ENCODE results near the gene INHBC.

DNA sequence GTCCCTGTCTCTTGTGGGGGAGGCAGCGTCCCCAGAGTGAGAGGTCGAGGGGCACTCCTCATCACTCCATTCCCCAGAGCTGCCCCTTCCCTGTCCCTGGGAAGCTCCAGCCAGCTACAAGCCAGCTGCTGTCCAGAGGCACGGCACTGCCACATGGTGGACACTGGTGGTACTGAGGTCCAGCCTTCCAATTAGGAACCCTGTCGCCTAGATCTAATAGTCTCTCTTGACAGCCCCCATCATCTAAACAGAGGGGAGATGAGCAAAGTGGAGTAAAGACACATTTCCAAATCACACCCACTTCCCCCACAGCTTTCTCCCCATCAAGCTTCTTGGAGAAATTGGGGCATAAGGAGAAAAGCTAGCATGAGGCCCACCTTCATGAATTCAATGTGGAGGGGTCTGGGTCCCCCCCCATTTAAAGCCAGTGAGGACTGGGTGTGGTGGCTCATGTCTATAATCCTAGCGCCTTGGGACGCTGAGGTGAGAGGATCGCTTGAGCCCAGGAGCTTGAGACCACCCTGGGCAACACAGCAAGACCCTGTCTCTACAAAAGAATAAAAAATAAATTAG, 18.4 kb downstream of the INHBC start:
- TF ChIP-seq YY1 (IDR thresholded peaks at IDR 0.05; ENCODE audit: insufficient read depth, insufficient read length) = no peak
- no peak for TF ChIP-seq ZNF274 (IDR thresholded peaks at IDR 0.05; ENCODE audit: low read depth, low read length)
- TF ChIP-seq SUZ12 (IDR thresholded peaks at IDR 0.05; ENCODE audit: extremely low read depth, insufficient read depth, insufficient read length) = no peak

Measured in NT2/D1 (cell line).